ENCODE results near the gene SMYD3.

SMYD3 gene

GRCh38 chr1:246199086-246199645, 307.9 kb downstream of the SMYD3 start:
- Histone ChIP-seq H3K27ac (ENCODE audit: insufficient read depth in 1 of 2, low read depth in 1 of 2, low read length in 2 of 2, poor library complexity in 1 of 2, severe bottlenecking in 2 of 2) (no peak overlapping the region), H3K36me3 (ENCODE audit: control insufficient read depth in 4 of 4, insufficient read depth in 4 of 4, low read length in 3 of 4) (no peaks in the 10 kb centered on the region), H3K27me3 (replicated peaks in 2 of 5; ENCODE audit: control insufficient read depth in 4 of 5, insufficient read depth in 5 of 5, low read length in 4 of 5) (no peaks in the 10 kb centered on the region), H3K4me1 (ENCODE audit: control extremely low read depth in 1 of 4, control insufficient read depth in 4 of 4, insufficient read depth in 4 of 4, low read length in 3 of 4) (no peaks in the 10 kb centered on the region), H3K9me3 (ENCODE audit: control extremely low read depth in 1 of 5, control insufficient read depth in 4 of 5, insufficient read depth in 2 of 5, low read depth in 1 of 5, low read length in 4 of 5) (no peaks in the 10 kb centered on the region), H3K4me3 (ENCODE audit: control insufficient read depth in 1 of 7, extremely low read depth in 1 of 7, insufficient read depth in 4 of 7, low read depth in 2 of 7, low read length in 6 of 7) (no peak overlapping the region)
- DNase-seq, result no peak
- ChIA-PET POLR2A (no interaction called here), CTCF (no interaction called here)
- WGBS (ENCODE audit: insufficient coverage), result 90% methylated on average over 3 of the region's 4 CpGs

- Histone ChIP-seq H3K4me1 (ENCODE audit: control extremely low read depth in 1 of 4, control insufficient read depth in 4 of 4, insufficient read depth in 4 of 4, low read length in 3 of 4) (no peaks in the 10 kb centered on the region), H3K27me3 (replicated peaks in 2 of 5; ENCODE audit: control insufficient read depth in 4 of 5, insufficient read depth in 5 of 5, low read length in 4 of 5) (no peaks in the 10 kb centered on the region), H3K4me3 (ENCODE audit: control insufficient read depth in 1 of 7, extremely low read depth in 1 of 7, insufficient read depth in 4 of 7, low read depth in 2 of 7, low read length in 6 of 7) (no peak overlapping the region), H3K36me3 (ENCODE audit: control insufficient read depth in 4 of 4, insufficient read depth in 4 of 4, low read length in 3 of 4) (no peaks in the 10 kb centered on the region), H3K27ac (ENCODE audit: insufficient read depth in 1 of 2, low read depth in 1 of 2, low read length in 2 of 2, poor library complexity in 1 of 2, severe bottlenecking in 2 of 2) (no peak overlapping the region), H3K9me3 (ENCODE audit: control extremely low read depth in 1 of 5, control insufficient read depth in 4 of 5, insufficient read depth in 2 of 5, low read depth in 1 of 5, low read length in 4 of 5) (no peaks in the 10 kb centered on the region)
- POLR2A ChIA-PET, result no interaction called here
- no CpG with 5 or more reads among the region's 2 CpGs for WGBS (ENCODE audit: insufficient coverage)
- DNase-seq, result no peak
- CTCF ChIA-PET, result no interaction called here
Measured at GRCh38 chr1:246198115-246198816, 308.8 kb downstream of the SMYD3 start.

- 94% methylated on average over 5 of the region's 9 CpGs for WGBS (ENCODE audit: insufficient coverage)
- Histone ChIP-seq H3K36me3 (ENCODE audit: control insufficient read depth in 4 of 4, insufficient read depth in 4 of 4, low read length in 3 of 4) (no peaks in the 10 kb centered on the region), H3K9me3 (ENCODE audit: control extremely low read depth in 1 of 5, control insufficient read depth in 4 of 5, insufficient read depth in 2 of 5, low read depth in 1 of 5, low read length in 4 of 5) (no peaks in the 10 kb centered on the region), H3K4me1 (ENCODE audit: control extremely low read depth in 1 of 4, control insufficient read depth in 4 of 4, insufficient read depth in 4 of 4, low read length in 3 of 4) (no peaks in the 10 kb centered on the region), H3K27me3 (replicated peaks in 2 of 5; ENCODE audit: control insufficient read depth in 4 of 5, insufficient read depth in 5 of 5, low read length in 4 of 5) (no peaks in the 10 kb centered on the region), H3K27ac (ENCODE audit: insufficient read depth in 1 of 2, low read depth in 1 of 2, low read length in 2 of 2, poor library complexity in 1 of 2, severe bottlenecking in 2 of 2) (no peak overlapping the region), H3K4me3 (ENCODE audit: control insufficient read depth in 1 of 7, extremely low read depth in 1 of 7, insufficient read depth in 4 of 7, low read depth in 2 of 7, low read length in 6 of 7) (no peak overlapping the region)
- POLR2A ChIA-PET, result no interaction called here
- CTCF ChIA-PET, result no interaction called here
- DNase-seq, result no peak
Measured at GRCh38 chr1:246197076-246197475, 310.0 kb downstream of the SMYD3 start.

- ChIA-PET CTCF (no interaction called here), POLR2A (interaction anchor here (0.7 kb wide), 1 partner anchor 751 kb away, joined by 3 read pairs; no protein-coding TSS in a partner anchor)
- H3K36me3 ChIP-seq (ENCODE audit: control insufficient read depth in 4 of 4, insufficient read depth in 4 of 4, low read length in 3 of 4), result peaks cover 0 to 6% (median 1%) of the 10 kb centered on the region in 4 experiments
- DNase-seq, result no peak
- H3K27me3 ChIP-seq (replicated peaks in 2 of 5; ENCODE audit: control insufficient read depth in 4 of 5, insufficient read depth in 5 of 5, low read length in 4 of 5), result no peaks in the 10 kb centered on the region
- H3K9me3 ChIP-seq (ENCODE audit: control extremely low read depth in 1 of 5, control insufficient read depth in 4 of 5, insufficient read depth in 2 of 5, low read depth in 1 of 5, low read length in 4 of 5), result no peaks in the 10 kb centered on the region
- no peak overlapping the region for H3K4me3 ChIP-seq (ENCODE audit: control insufficient read depth in 1 of 7, extremely low read depth in 1 of 7, insufficient read depth in 4 of 7, low read depth in 2 of 7, low read length in 6 of 7)
- no peak overlapping the region for H3K27ac ChIP-seq (ENCODE audit: insufficient read depth in 1 of 2, low read depth in 1 of 2, low read length in 2 of 2, poor library complexity in 1 of 2, severe bottlenecking in 2 of 2)
- WGBS (ENCODE audit: insufficient coverage), result 100% methylated on average over 1 of the region's 7 CpGs
- H3K4me1 ChIP-seq (ENCODE audit: control extremely low read depth in 1 of 4, control insufficient read depth in 4 of 4, insufficient read depth in 4 of 4, low read length in 3 of 4), result no peaks in the 10 kb centered on the region
Measured at GRCh38 chr1:246195296-246195695, 311.8 kb downstream of the SMYD3 start.

GRCh38 chr1:246193537-246193936, 313.5 kb downstream of the SMYD3 start:
- WGBS (ENCODE audit: insufficient coverage), result 89% methylated on average over 12 of the region's 12 CpGs
- POLR2A ChIA-PET, result no interaction called here
- H3K27ac ChIP-seq (ENCODE audit: insufficient read depth in 1 of 2, low read depth in 1 of 2, low read length in 2 of 2, poor library complexity in 1 of 2, severe bottlenecking in 2 of 2), result no peak overlapping the region
- H3K9me3 ChIP-seq (ENCODE audit: control extremely low read depth in 1 of 5, control insufficient read depth in 4 of 5, insufficient read depth in 2 of 5, low read depth in 1 of 5, low read length in 4 of 5), result no peaks in the 10 kb centered on the region
- peaks cover 0 to 6% (median 1%) of the 10 kb centered on the region in 4 experiments for H3K36me3 ChIP-seq (ENCODE audit: control insufficient read depth in 4 of 4, insufficient read depth in 4 of 4, low read length in 3 of 4)
- no peaks in the 10 kb centered on the region for H3K4me1 ChIP-seq (ENCODE audit: control extremely low read depth in 1 of 4, control insufficient read depth in 4 of 4, insufficient read depth in 4 of 4, low read length in 3 of 4)
- no peak overlapping the region for H3K4me3 ChIP-seq (ENCODE audit: control insufficient read depth in 1 of 7, extremely low read depth in 1 of 7, insufficient read depth in 4 of 7, low read depth in 2 of 7, low read length in 6 of 7)
- DNase-seq, result no peak
- CTCF ChIA-PET, result interaction anchor here (1.7 kb wide), 1 partner anchor 21 kb away, joined by 5 read pairs; no protein-coding TSS in a partner anchor
- no peaks in the 10 kb centered on the region for H3K27me3 ChIP-seq (replicated peaks in 2 of 5; ENCODE audit: control insufficient read depth in 4 of 5, insufficient read depth in 5 of 5, low read length in 4 of 5)

- POLR2A ChIA-PET, result no interaction called here
- CTCF ChIA-PET, result interaction anchor here (1.5 kb wide), 1 partner anchor 24 kb away, joined by 3 read pairs; no protein-coding TSS in a partner anchor
- no peak overlapping the region for H3K27ac ChIP-seq (ENCODE audit: insufficient read depth in 1 of 2, low read depth in 1 of 2, low read length in 2 of 2, poor library complexity in 1 of 2, severe bottlenecking in 2 of 2)
- H3K9me3 ChIP-seq (ENCODE audit: control extremely low read depth in 1 of 5, control insufficient read depth in 4 of 5, insufficient read depth in 2 of 5, low read depth in 1 of 5, low read length in 4 of 5), result no peaks in the 10 kb centered on the region
- DNase-seq, result no peak
- no peaks in the 10 kb centered on the region for H3K27me3 ChIP-seq (replicated peaks in 2 of 5; ENCODE audit: control insufficient read depth in 4 of 5, insufficient read depth in 5 of 5, low read length in 4 of 5)
- H3K4me1 ChIP-seq (ENCODE audit: control extremely low read depth in 1 of 4, control insufficient read depth in 4 of 4, insufficient read depth in 4 of 4, low read length in 3 of 4), result no peaks in the 10 kb centered on the region
- WGBS (ENCODE audit: insufficient coverage), result 92% methylated on average over 2 of the region's 3 CpGs
- H3K36me3 ChIP-seq (ENCODE audit: control insufficient read depth in 4 of 4, insufficient read depth in 4 of 4, low read length in 3 of 4), result peaks cover 0 to 6% (median 1%) of the 10 kb centered on the region in 4 experiments
- H3K4me3 ChIP-seq (ENCODE audit: control insufficient read depth in 1 of 7, extremely low read depth in 1 of 7, insufficient read depth in 4 of 7, low read depth in 2 of 7, low read length in 6 of 7), result no peak overlapping the region
Measured at GRCh38 chr1:246189126-246189525, 318.0 kb downstream of the SMYD3 start.

- H3K4me3 ChIP-seq (ENCODE audit: control insufficient read depth in 1 of 7, extremely low read depth in 1 of 7, insufficient read depth in 4 of 7, low read depth in 2 of 7, low read length in 6 of 7), result no peak overlapping the region
- CTCF ChIA-PET, result interaction anchor here (1.5 kb wide), 1 partner anchor 25 kb away, joined by 3 read pairs; no protein-coding TSS in a partner anchor
- POLR2A ChIA-PET, result no interaction called here
- peaks cover 0 to 6% (median 1%) of the 10 kb centered on the region in 4 experiments for H3K36me3 ChIP-seq (ENCODE audit: control insufficient read depth in 4 of 4, insufficient read depth in 4 of 4, low read length in 3 of 4)
- no peak for DNase-seq
- no peaks in the 10 kb centered on the region for H3K4me1 ChIP-seq (ENCODE audit: control extremely low read depth in 1 of 4, control insufficient read depth in 4 of 4, insufficient read depth in 4 of 4, low read length in 3 of 4)
- H3K27ac ChIP-seq (ENCODE audit: insufficient read depth in 1 of 2, low read depth in 1 of 2, low read length in 2 of 2, poor library complexity in 1 of 2, severe bottlenecking in 2 of 2), result no peak overlapping the region
- WGBS (ENCODE audit: insufficient coverage), result 94% methylated on average over 5 of the region's 10 CpGs
- H3K27me3 ChIP-seq (replicated peaks in 2 of 5; ENCODE audit: control insufficient read depth in 4 of 5, insufficient read depth in 5 of 5, low read length in 4 of 5), result no peaks in the 10 kb centered on the region
- no peaks in the 10 kb centered on the region for H3K9me3 ChIP-seq (ENCODE audit: control extremely low read depth in 1 of 5, control insufficient read depth in 4 of 5, insufficient read depth in 2 of 5, low read depth in 1 of 5, low read length in 4 of 5)
Measured at GRCh38 chr1:246187834-246188372, 319.2 kb downstream of the SMYD3 start.

Measured in common myeloid progenitor, CD34-positive (primary cell).